ENCODE measurements around the gene CHSY1. TPM values are rescaled to one million over a fixed set of nuclear protein-coding genes. Genes with fewer than 3 reads are reported as not detected.

The CHSY1 gene
- total and polyA plus RNA-seq, 8 donors = 4.7 to 57.1 (median 22.1) TPM

DNA sequence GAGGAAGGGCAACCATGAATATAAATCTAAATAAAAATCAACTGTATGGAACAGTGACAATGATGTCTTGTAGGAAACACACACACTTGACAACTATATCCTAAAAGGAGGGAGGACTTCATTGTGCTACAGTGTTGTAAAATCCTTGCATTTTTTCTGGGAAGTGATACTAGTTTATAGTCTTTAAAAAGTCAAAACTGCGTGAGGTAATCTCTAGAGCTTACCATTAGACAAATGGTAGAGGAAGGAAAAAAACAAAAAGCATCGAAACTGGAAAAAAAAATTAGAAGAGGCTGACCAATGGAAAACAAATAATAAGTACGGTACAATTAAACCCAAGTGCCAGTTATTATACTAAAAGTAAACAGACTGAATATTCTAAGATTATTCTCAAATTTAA is 38.7 kb downstream of the CHSY1 start:
- H3K36me3 ChIP-seq = peaks cover 0 to 2% (median 0%) of the 10 kb centered on the region in 4 donors
- H3K9me3 ChIP-seq = no peaks in the 10 kb centered on the region
- intact Hi-C loops (cut with DNase I; ENCODE audit: low total_unique reads) = no loop called here
- no peak for DNase-seq
- H3K4me1 ChIP-seq = peaks cover 11 to 82% (median 41%) of the 10 kb centered on the region in 4 donors
- no peaks in the 10 kb centered on the region for H3K27me3 ChIP-seq
- 22 to 39% (median 35%) methylated on average over 3 of the region's 3 CpGs for WGBS, 5 donors
- peak overlapping the region in 1 of 5 donors; percentile 16 for H3K27ac ChIP-seq
- TF ChIP-seq, protein P1, sequence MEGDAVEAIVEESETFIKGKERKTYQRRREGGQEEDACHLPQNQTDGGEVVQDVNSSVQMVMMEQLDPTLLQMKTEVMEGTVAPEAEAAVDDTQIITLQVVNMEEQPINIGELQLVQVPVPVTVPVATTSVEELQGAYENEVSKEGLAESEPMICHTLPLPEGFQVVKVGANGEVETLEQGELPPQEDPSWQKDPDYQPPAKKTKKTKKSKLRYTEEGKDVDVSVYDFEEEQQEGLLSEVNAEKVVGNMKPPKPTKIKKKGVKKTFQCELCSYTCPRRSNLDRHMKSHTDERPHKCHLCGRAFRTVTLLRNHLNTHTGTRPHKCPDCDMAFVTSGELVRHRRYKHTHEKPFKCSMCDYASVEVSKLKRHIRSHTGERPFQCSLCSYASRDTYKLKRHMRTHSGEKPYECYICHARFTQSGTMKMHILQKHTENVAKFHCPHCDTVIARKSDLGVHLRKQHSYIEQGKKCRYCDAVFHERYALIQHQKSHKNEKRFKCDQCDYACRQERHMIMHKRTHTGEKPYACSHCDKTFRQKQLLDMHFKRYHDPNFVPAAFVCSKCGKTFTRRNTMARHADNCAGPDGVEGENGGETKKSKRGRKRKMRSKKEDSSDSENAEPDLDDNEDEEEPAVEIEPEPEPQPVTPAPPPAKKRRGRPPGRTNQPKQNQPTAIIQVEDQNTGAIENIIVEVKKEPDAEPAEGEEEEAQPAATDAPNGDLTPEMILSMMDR (IDR thresholded peaks at IDR 0.05) = no peak
- no peak overlapping the region for H3K4me3 ChIP-seq

DNA sequence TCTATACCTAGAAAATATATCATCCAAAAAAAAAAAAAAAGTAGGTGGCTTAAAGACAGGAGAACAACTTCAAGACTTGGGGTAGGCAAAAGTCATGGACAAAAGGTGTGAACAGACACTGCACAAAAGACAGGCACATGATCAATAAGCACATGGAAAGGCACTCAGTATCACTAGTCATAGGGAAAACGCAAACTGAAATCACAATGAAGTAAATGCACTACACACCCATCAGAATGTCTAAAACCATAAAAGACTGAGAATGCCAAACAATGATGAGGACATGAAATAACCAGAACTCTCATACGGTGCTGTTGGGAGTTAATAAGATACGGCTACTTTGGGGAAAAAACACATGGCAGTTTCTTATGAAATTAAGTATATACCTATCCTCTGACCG is 40.0 kb downstream of the CHSY1 start:
- H3K27ac ChIP-seq = no peak overlapping the region
- 70 to 96% (median 88%) methylated on average over 4 of the region's 4 CpGs for WGBS, 5 donors
- DNase-seq = no peak
- intact Hi-C loops (cut with DNase I; ENCODE audit: low total_unique reads) = no loop called here
- no peaks in the 10 kb centered on the region for H3K27me3 ChIP-seq
- peaks cover 0 to 2% (median 0%) of the 10 kb centered on the region in 4 donors for H3K36me3 ChIP-seq
- TF ChIP-seq POLR2AphosphoS5 (IDR thresholded peaks at IDR 0.05) (no peak), POLR2A (IDR thresholded peaks at IDR 0.05) (no peak), EP300 (IDR thresholded peaks at IDR 0.05) (no peak)
- TF ChIP-seq, protein P1 (IDR thresholded peaks at IDR 0.05) = no peak
- H3K4me1 ChIP-seq = peaks cover 11 to 82% (median 42%) of the 10 kb centered on the region in 4 donors
- no peaks in the 10 kb centered on the region for H3K9me3 ChIP-seq
- H3K4me3 ChIP-seq = no peak overlapping the region

DNA sequence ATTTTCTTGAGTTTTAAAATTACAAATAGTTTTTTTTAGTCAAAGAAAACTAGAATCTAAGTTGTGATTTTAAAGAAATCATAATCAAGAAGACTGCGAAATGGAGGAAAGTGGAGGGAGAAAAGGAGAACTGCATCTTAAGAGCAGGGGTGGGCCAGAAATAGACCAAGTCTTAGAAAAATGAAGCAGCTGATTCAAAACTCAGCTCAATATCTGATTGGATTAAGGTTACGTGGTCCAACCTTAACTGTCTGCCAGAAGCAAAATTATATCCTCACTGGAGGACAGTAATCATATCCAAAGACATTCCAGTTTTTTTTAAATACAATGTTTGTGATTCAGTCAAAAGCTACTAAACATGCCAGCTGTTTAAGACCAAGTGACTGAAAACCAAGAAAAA is 41.4 kb downstream of the CHSY1 start:
- 74 to 87% (median 75%) methylated on average over 2 of the region's 2 CpGs for WGBS, 5 donors
- intact Hi-C loops (cut with DNase I; ENCODE audit: low total_unique reads) = no loop called here

DNA sequence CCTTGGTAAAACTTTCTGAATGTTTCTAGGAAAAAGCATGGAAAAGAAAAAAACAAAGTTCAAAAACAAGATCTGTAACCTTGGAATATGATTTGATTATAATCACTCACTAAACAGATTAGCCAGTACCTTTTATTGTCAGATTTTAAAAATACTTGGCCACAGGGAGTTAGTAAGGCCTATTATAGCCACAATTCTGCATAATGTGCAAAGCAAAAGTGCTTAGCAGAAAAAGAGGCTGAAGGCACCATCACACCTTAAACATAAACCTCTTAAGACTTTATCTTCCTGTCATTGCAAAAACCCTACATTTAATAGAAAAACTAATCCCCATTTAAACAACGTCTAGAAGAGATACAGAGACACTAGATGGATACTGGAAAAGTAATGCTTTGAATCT is 41.8 kb downstream of the CHSY1 start:
- Histone ChIP-seq H3K27me3 (no peaks in the 10 kb centered on the region), H3K9me3 (no peaks in the 10 kb centered on the region), H3K4me1 (peaks cover 16 to 90% (median 55%) of the 10 kb centered on the region in 4 donors), H3K27ac (peak overlapping the region in 2 of 5 donors; percentile 9 to 44), H3K4me3 (no peak overlapping the region), H3K36me3 (no peaks in the 10 kb centered on the region)
- TF ChIP-seq EP300 (IDR thresholded peaks at IDR 0.05) (no peak), POLR2A (IDR thresholded peaks at IDR 0.05) (no peak), POLR2AphosphoS5 (IDR thresholded peaks at IDR 0.05) (no peak)
- TF ChIP-seq, protein P1 (IDR thresholded peaks at IDR 0.05) = no peak
- 48 to 66% (median 59%) methylated on average over 1 of the region's 1 CpG for WGBS, 5 donors
- no peak for DNase-seq
- intact Hi-C loops (cut with DNase I; ENCODE audit: low total_unique reads) = no loop called here

More for the DNA sequence above, 41.4 kb downstream of the CHSY1 start:
- DNase-seq = no peak
- peak overlapping the region in 1 of 5 donors; percentile 44 for H3K27ac ChIP-seq
- peaks cover 16 to 86% (median 53%) of the 10 kb centered on the region in 4 donors for H3K4me1 ChIP-seq
- no peaks in the 10 kb centered on the region for H3K9me3 ChIP-seq
- H3K27me3 ChIP-seq = no peaks in the 10 kb centered on the region
- peaks cover 0 to 1% (median 0%) of the 10 kb centered on the region in 4 donors for H3K36me3 ChIP-seq
- TF ChIP-seq POLR2AphosphoS5 (IDR thresholded peaks at IDR 0.05) = no peak
- TF ChIP-seq POLR2A (IDR thresholded peaks at IDR 0.05) = no peak
- TF ChIP-seq, protein P1 (IDR thresholded peaks at IDR 0.05) = no peak
- no peak for TF ChIP-seq EP300 (IDR thresholded peaks at IDR 0.05)
- no peak overlapping the region for H3K4me3 ChIP-seq

Data from stomach (tissue), 9 donors.